Activated CD8-positive, alpha-beta memory T cell treated with anti-CD3 and anti-CD28 coated beads, Interleukin-2, amount 10 ng/mL, durations not matched to agents 7 days and 5 days (primary cell): ENCODE measurements around the gene GTF2H2C. TPM values are rescaled to one million over a fixed set of nuclear protein-coding genes. Genes with fewer than 3 reads are reported as not detected.
"Not testable (repeated sequence)": the region's sequence is repeated elsewhere in the genome, so short reads cannot be mapped to it uniquely, and the experiment has no call there.

ENCODE experiments used
- ATAC-seq: fragments of 150-1000 bp; cut with Tn5 transposase; one replicate; pipeline ENCODE4 v1.10.0; 2021; ENCODE audit warnings: moderate library complexity
- CTCF ChIA-PET: fragments of 350-600 bp; sonication (Branson Sonifier 250); formaldehyde crosslinking; loops from one replicate; lab custom pipeline; 2021; ENCODE audit warnings: antibody characterized with exemption; lab: Charles Lee
- DNase-seq: peaks from one replicate; pipeline ENCODE4 v3.0.0-alpha.2; 2020
- H3K27ac Mint-ChIP-seq: one replicate; pipeline ENCODE4 v1.8.0; 2021; ENCODE audit warnings: mild to moderate bottlenecking, mixed read lengths
- H3K27me3 Mint-ChIP-seq: one replicate; pipeline ENCODE4 v1.8.0; 2021; ENCODE audit warnings: mixed read lengths
- H3K36me3 Mint-ChIP-seq: one replicate; pipeline ENCODE4 v1.8.0; 2021; ENCODE audit warnings: mild to moderate bottlenecking, mixed read lengths
- H3K4me1 Mint-ChIP-seq: one replicate; pipeline ENCODE4 v1.8.0; 2021; ENCODE audit warnings: mixed read lengths
- H3K4me3 Mint-ChIP-seq: one replicate; pipeline ENCODE4 v1.8.0; 2021; ENCODE audit warnings: mild to moderate bottlenecking, moderate library complexity, mixed read lengths
- H3K9me3 Mint-ChIP-seq: one replicate; pipeline ENCODE4 v1.8.0; 2022; ENCODE audit warnings: low read depth, mixed read lengths
- total RNA-seq, 2 experiments: library from RNA; stranded (reverse); gene quantifications; one replicate each; pipeline ENCODE4 v1.2.3, GENCODE V29; 2021

GTF2H2C gene
- 10 to 100 TPM; 33.5 to 34.5 TPM for total RNA-seq

DNA sequence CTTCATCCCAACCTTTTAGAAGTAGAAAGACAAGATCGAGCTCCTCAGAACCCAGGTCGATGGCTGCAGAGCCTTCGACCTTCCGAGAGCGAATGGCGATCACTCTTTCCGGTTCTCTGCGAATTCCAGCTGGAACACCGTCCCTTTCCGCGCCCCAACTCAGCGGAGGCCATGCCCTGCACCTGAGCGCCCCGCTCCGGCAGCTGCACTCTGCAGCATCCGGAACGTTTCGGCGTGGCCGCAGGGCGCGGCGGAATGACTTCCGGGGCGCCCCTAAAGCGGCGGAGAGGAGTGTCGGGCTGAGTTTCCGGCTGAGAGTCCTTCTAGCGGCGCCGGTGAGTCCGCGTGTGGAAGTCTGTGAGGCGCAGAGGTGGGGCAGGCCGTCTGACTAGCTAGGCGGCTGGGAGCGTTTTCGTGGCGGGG is at the start of gene GTF2H2C:
Gene GTF2H2C, plus strand, starts transcription at position 284 of the 423 bp plus-strand sequence. CDS start 4,942 bp downstream, outside the sequence.
- peak within 1 kb of the TSS; percentile 88 for H3K4me3 Mint-ChIP-seq
- H3K36me3 Mint-ChIP-seq, H3K4me1 Mint-ChIP-seq, H3K27me3 Mint-ChIP-seq, H3K9me3 Mint-ChIP-seq, CTCF ChIA-PET: not testable (repeated sequence)
- ATAC-seq (peak; percentile 100), DNase-seq (peak; percentile 84)
- H3K27ac Mint-ChIP-seq: peak within 1 kb of the TSS; percentile 86

DNA sequence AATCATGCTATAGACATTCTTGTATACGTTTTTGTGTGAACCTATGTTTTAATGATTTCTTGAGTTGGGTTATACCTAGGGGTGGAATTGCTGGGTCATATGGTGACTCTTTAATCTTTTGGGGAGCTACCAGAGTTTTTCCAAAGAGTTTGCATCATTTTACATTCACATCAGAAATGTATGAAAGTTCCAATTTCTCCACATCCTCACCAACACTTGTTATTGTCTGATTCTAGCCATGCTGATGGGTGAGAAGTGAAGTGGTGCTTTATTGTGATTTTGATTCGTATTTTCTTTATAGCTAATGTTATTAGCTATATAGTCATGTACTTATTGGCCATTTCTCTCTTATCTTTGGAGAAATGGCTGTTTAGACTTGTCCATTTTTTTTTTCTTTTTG is 49.3 kb upstream of the GTF2H2C start:
- Mint-ChIP-seq H3K4me3 (no peak overlapping the region), H3K36me3 (no peaks in the 10 kb centered on the region), H3K27me3 (peaks cover 7% of the 10 kb centered on the region), H3K9me3 (no peaks in the 10 kb centered on the region), H3K27ac (no peak overlapping the region), H3K4me1 (no peaks in the 10 kb centered on the region)
- CTCF ChIA-PET: no interaction called here
- ATAC-seq: no peak
- DNase-seq: no peak

GRCh38 chr5:69512740-69513260 is 47.2 kb upstream of the GTF2H2C start:
- no peak overlapping the region for H3K4me3 Mint-ChIP-seq
- no peak overlapping the region for H3K27ac Mint-ChIP-seq
- no peak for DNase-seq
- ATAC-seq: no peak
- H3K27me3 Mint-ChIP-seq: peaks cover 4% of the 10 kb centered on the region
- H3K4me1 Mint-ChIP-seq: no peaks in the 10 kb centered on the region
- CTCF ChIA-PET: interaction anchor here (1.1 kb wide), 1 partner anchor 16 kb away, joined by 5 read pairs; no protein-coding TSS in a partner anchor
- H3K36me3 Mint-ChIP-seq: no peaks in the 10 kb centered on the region
- H3K9me3 Mint-ChIP-seq: no peaks in the 10 kb centered on the region

DNA sequence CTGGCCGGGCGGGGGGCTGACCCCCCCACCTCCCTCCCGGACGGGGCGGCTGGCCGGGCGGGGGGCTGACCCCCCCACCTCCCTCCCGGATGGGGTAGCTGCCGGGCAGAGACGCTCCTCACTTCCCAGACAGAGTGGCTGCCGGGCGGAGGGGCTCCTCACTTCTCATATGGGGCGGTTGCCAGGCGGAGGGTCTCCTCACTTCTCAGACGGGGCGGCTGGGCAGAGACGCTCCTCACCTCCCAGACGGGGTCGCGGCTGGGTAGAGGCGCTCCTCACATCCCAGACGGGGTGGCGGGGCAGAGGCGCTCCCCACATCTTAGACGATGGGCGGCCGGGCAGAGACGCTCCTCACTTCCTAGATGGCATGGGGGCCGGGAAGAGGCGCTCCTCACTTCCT is 44.4 kb upstream of the GTF2H2C start:
- CTCF ChIA-PET, H3K4me3 Mint-ChIP-seq, H3K36me3 Mint-ChIP-seq: not testable (repeated sequence)

DNA sequence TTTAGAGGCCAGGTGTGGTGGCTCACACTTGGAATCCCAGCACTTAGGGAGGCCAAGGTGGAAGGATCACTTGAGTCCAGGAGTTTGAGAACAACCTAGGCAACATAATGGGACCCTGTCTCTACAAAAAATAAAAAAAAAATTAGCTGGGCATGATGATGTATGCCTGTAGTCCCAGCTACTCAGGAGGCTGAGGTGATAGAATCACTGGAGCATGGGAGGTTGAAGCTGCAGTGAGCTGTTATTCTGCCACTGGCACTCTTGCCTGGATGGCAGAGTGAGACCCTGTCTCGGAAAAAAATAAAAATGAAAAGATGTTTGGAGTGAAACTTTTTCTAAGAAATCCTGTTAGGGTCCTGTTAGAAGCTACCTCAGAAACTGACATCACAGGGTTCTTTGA is 43.2 kb upstream of the GTF2H2C start:
- ATAC-seq (no peak), DNase-seq (no peak)
- no peak overlapping the region for H3K27ac Mint-ChIP-seq
- peaks cover 10% of the 10 kb centered on the region for H3K27me3 Mint-ChIP-seq
- no peaks in the 10 kb centered on the region for H3K36me3 Mint-ChIP-seq
- H3K9me3 Mint-ChIP-seq: no peaks in the 10 kb centered on the region
- CTCF ChIA-PET: interaction anchor here (1.9 kb wide), 1 partner anchor 14 kb away, joined by 4 read pairs; no protein-coding TSS in a partner anchor
- H3K4me1 Mint-ChIP-seq: no peaks in the 10 kb centered on the region
- H3K4me3 Mint-ChIP-seq: no peak overlapping the region

More for the DNA sequence above, 44.4 kb upstream of the GTF2H2C start:
- ATAC-seq, H3K4me1 Mint-ChIP-seq, DNase-seq, H3K27ac Mint-ChIP-seq, H3K9me3 Mint-ChIP-seq: not testable (repeated sequence)
- peaks cover 10% of the 10 kb centered on the region for H3K27me3 Mint-ChIP-seq

DNA sequence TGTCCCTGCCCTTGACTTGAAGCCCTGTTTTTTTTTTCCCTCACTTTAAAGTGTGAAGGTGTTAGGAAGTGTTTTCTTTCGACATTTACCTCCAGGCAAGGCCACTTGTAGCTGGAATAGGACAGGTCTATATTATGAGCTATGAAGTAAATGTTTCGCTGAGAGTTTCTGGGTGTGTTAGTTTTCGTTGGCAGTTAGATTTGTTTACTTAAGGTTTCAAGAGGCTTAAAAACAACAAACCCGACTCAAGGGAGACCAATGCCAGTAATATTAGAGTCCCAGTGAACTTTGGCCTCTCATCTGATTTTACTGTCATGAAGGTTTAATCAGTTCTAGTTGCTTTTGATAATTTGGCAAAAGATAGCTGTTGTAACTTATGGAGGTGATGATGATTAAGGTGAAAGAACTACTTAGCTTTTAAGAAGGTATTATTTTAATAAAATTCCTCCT is 42.2 kb upstream of the GTF2H2C start:
- no peaks in the 10 kb centered on the region for H3K36me3 Mint-ChIP-seq
- H3K4me1 Mint-ChIP-seq: no peaks in the 10 kb centered on the region
- peaks cover 13% of the 10 kb centered on the region for H3K27me3 Mint-ChIP-seq
- ATAC-seq (no peak), DNase-seq (no peak)
- no peaks in the 10 kb centered on the region for H3K9me3 Mint-ChIP-seq
- CTCF ChIA-PET: interaction anchor here (1.9 kb wide), 1 partner anchor 15 kb away, joined by 4 read pairs; no protein-coding TSS in a partner anchor
- no peak overlapping the region for H3K4me3 Mint-ChIP-seq
- H3K27ac Mint-ChIP-seq: no peak overlapping the region

DNA sequence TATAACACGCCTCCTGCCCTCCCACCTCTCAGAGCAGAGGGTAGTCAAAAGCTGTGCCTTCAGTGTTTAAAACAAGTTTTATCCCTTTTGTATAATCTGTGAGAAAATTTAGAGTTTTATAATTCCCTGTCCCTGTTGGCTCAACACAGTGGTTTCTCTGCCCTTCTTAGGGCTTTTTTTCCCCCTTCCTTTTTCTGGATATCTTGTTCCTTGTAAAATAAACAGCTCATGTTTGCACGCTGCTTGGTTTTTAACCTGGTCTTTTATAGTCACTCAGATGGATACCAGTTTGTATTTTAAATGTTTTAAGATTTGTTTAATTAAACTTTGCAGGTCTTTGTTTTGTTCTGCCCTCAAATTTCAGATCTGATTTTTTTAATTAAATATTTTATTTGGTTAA is 40.7 kb upstream of the GTF2H2C start:
- no peaks in the 10 kb centered on the region for H3K36me3 Mint-ChIP-seq
- no peak overlapping the region for H3K4me3 Mint-ChIP-seq
- H3K27me3 Mint-ChIP-seq: peaks cover 10% of the 10 kb centered on the region
- DNase-seq: no peak
- no peak overlapping the region for H3K27ac Mint-ChIP-seq
- ATAC-seq: no peak
- H3K4me1 Mint-ChIP-seq: no peaks in the 10 kb centered on the region
- no peaks in the 10 kb centered on the region for H3K9me3 Mint-ChIP-seq
- CTCF ChIA-PET: no interaction called here

GRCh38 chr5:69522035-69522434 is 38.0 kb upstream of the GTF2H2C start:
- Mint-ChIP-seq H3K4me3 (no peak overlapping the region), H3K27me3 (peaks cover 10% of the 10 kb centered on the region), H3K36me3 (no peaks in the 10 kb centered on the region), H3K9me3 (no peaks in the 10 kb centered on the region), H3K27ac (no peak overlapping the region), H3K4me1 (no peaks in the 10 kb centered on the region)
- CTCF ChIA-PET: no interaction called here
- ATAC-seq: no peak
- DNase-seq: no peak

GRCh38 chr5:69525490-69525889 is 34.5 kb upstream of the GTF2H2C start:
- H3K4me1 Mint-ChIP-seq: no peaks in the 10 kb centered on the region
- CTCF ChIA-PET: no interaction called here
- DNase-seq: no peak
- peaks cover 24% of the 10 kb centered on the region for H3K27me3 Mint-ChIP-seq
- no peak overlapping the region for H3K27ac Mint-ChIP-seq
- no peak overlapping the region for H3K4me3 Mint-ChIP-seq
- no peaks in the 10 kb centered on the region for H3K9me3 Mint-ChIP-seq
- no peak for ATAC-seq
- no peaks in the 10 kb centered on the region for H3K36me3 Mint-ChIP-seq

- no peaks in the 10 kb centered on the region for H3K4me1 Mint-ChIP-seq
- peaks cover 35% of the 10 kb centered on the region for H3K27me3 Mint-ChIP-seq
- DNase-seq (no peak), ATAC-seq (no peak)
- no peak overlapping the region for H3K4me3 Mint-ChIP-seq
- H3K27ac Mint-ChIP-seq: no peak overlapping the region
- CTCF ChIA-PET: no interaction called here
- no peaks in the 10 kb centered on the region for H3K36me3 Mint-ChIP-seq
- H3K9me3 Mint-ChIP-seq: no peaks in the 10 kb centered on the region
These were observed 33.3 kb upstream of the GTF2H2C start for GRCh38 chr5:69526660-69527059.

DNA sequence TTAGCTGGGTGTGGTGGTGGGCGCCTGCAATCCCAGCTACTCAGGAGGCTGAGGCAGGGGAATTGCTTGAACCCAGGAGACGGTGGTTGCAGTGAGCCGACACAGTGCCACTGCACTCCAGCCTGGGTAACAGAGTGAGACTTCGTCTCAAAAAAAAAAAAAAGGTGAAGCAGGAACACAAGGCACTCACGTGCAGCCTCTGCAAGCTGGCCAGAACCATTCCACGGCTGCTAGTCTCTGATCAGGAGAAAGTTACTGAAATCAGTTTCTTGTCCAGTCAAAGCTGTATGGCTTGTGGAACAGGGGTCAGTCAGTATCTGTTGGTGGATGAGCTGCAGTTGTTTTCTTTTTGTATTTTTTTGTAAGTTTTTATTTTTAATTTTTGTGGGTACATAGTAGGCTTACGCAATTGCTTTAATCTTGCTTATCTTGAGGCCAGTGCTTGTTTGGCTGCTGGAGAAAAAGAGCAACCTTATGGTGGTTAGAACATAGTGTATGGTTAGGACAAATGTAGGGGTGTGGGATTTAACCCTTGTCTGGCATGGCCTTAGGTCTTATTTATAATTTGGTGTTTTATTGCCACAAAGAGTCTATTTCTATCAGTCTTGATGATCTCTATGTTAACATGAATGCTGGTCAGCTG is 32.7 kb upstream of the GTF2H2C start:
- ATAC-seq: no peak
- H3K4me3 Mint-ChIP-seq: no peak overlapping the region
- no peak overlapping the region for H3K27ac Mint-ChIP-seq
- H3K9me3 Mint-ChIP-seq: no peaks in the 10 kb centered on the region
- CTCF ChIA-PET: no interaction called here
- H3K36me3 Mint-ChIP-seq: no peaks in the 10 kb centered on the region
- no peaks in the 10 kb centered on the region for H3K4me1 Mint-ChIP-seq
- no peak for DNase-seq
- H3K27me3 Mint-ChIP-seq: peaks cover 39% of the 10 kb centered on the region

GRCh38 chr5:69528035-69528434 is 32.0 kb upstream of the GTF2H2C start:
- H3K4me1 Mint-ChIP-seq: no peaks in the 10 kb centered on the region
- no peak overlapping the region for H3K27ac Mint-ChIP-seq
- no peaks in the 10 kb centered on the region for H3K36me3 Mint-ChIP-seq
- no peak overlapping the region for H3K4me3 Mint-ChIP-seq
- DNase-seq: no peak
- H3K9me3 Mint-ChIP-seq: no peaks in the 10 kb centered on the region
- no peak for ATAC-seq
- CTCF ChIA-PET: no interaction called here
- peaks cover 40% of the 10 kb centered on the region for H3K27me3 Mint-ChIP-seq

DNA sequence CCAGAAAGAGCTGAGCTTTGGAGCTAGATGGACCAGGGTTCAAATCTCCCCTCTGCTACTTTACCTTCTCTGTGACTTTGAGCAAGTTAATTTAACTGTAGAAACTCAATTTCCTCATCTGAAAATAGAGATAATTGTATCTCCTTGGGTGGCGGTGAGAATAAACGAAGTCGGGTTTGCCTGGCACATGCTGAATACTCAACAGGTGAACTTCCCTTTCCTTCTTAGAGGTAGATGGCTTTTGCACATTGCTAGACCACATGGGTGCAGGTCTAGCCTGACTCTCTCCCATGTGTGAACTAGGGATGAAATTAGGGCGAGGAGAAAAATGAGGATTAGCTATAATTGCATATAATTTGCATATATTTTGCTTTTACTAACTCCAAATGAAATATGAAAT is 31.4 kb upstream of the GTF2H2C start:
- Mint-ChIP-seq H3K9me3 (no peaks in the 10 kb centered on the region), H3K36me3 (no peaks in the 10 kb centered on the region), H3K4me3 (no peak overlapping the region), H3K4me1 (no peaks in the 10 kb centered on the region), H3K27ac (no peak overlapping the region), H3K27me3 (peaks cover 40% of the 10 kb centered on the region)
- CTCF ChIA-PET: no interaction called here
- ATAC-seq: no peak
- no peak for DNase-seq
